A549 (cell line): ENCODE measurements around the gene EZH1. TPM values are rescaled to one million over a fixed set of nuclear protein-coding genes. Genes with fewer than 3 reads are reported as not detected.

Experiments used
- ATAC-seq, 2 experiments: fragments of 200-7000 bp in 1 of 2; fragments of >200 bp in 1 of 2; cut with Nextera tagmentation in 1 of 2; cut with Tn5 transposase in 1 of 2; 3 replicates each; pipeline versions ENCODE4 v1.8.0 to v1.9.1; 2018 to 2020; ENCODE audit warnings: mild to moderate bottlenecking in 1 of 2, moderate library complexity in 1 of 2
- CTCF ChIA-PET: fragments of 300-600 bp; sonication (Branson Sonifier 250); formaldehyde crosslinking; extraction: SDS; loops from one replicate; lab custom pipeline; 2021; ENCODE audit warnings: antibody characterized with exemption, inconsistent platforms; lab: Yijun Ruan, JAX
- POLR2A ChIA-PET: fragments of 350-600 bp; formaldehyde crosslinking; extraction: SDS; loops from one replicate; lab custom pipeline; 2021; ENCODE audit warnings: antibody characterized with exemption, inconsistent platforms; lab: Yijun Ruan, JAX
- DNase-seq, 2 experiments: peaks; one replicate each; pipeline versions ENCODE4 v3.0.0 to v3.0.0-alpha.2; 2011 to 2016; ENCODE audit warnings: low read depth in 1 of 2, low spot score in 1 of 2
- FAIRE-seq: peaks from 2 replicates; lab custom pipeline; 2011; peaks lifted over from hg19 to GRCh38; lab: Jason Lieb, UNC
- H3K27ac ChIP-seq, 2 experiments: fragments of >200 bp; sonication (Bioruptor Twin); formaldehyde crosslinking; 3 replicates each; pipeline ENCODE4 v1.5.1; 2016 to 2017
- H3K4me1 ChIP-seq: fragments of >200 bp; sonication (Bioruptor Twin); formaldehyde crosslinking; 3 replicates; pipeline ENCODE4 v1.6.1; 2016
- H3K4me2 ChIP-seq: fragments of >200 bp; sonication (Bioruptor Twin); formaldehyde crosslinking; 3 replicates; pipeline ENCODE4 v1.6.1; 2016
- H3K4me3 ChIP-seq: fragments of >200 bp; sonication (Bioruptor Twin); formaldehyde crosslinking; 3 replicates; pipeline ENCODE4 v1.5.1; 2016
- H3K9me3 ChIP-seq: fragments of >200 bp; sonication (Bioruptor Twin); formaldehyde crosslinking; 3 replicates; pipeline ENCODE4 v1.6.1; 2016
- ATOH8 ChIP-seq: fragments of 250-450 bp; sonication (Bioruptor Pico); IDR thresholded peaks from 2 replicates; pipeline ENCODE4 v1.5.0; 2020; ENCODE audit warnings: low read depth, mild to moderate bottlenecking, moderate library complexity
- BHLHE40 ChIP-seq: IDR thresholded peaks from 2 replicates; pipeline ENCODE4 v1.6.1; 2012; ENCODE audit warnings: low read depth, low read length, inconsistent platforms
- CBX2 ChIP-seq: fragments of 200-600 bp; sonication (generic); IDR thresholded peaks from 2 replicates; pipeline ENCODE4 v1.6.1; 2016; ENCODE audit warnings: low read depth, mild to moderate bottlenecking, borderline replicate concordance
- CBX8 ChIP-seq: fragments of 200-600 bp; sonication (generic); IDR thresholded peaks from 2 replicates; pipeline ENCODE4 v1.6.1; 2016
- CHD4 ChIP-seq: fragments of 200-600 bp; sonication (generic); IDR thresholded peaks from 2 replicates; pipeline ENCODE4 v1.6.1; 2016; ENCODE audit warnings: antibody characterized with exemption, mild to moderate bottlenecking, borderline replicate concordance
- E2F6 ChIP-seq: IDR thresholded peaks from 2 replicates; pipeline ENCODE4 v1.6.1; 2012; ENCODE audit warnings: low read depth, borderline replicate concordance
- EHMT2 ChIP-seq: fragments of 200-600 bp; sonication (generic); IDR thresholded peaks from 2 replicates; pipeline ENCODE4 v1.6.1; 2016; ENCODE audit warnings: antibody characterized with exemption, low read depth, mild to moderate bottlenecking, moderate library complexity
- ESRRA ChIP-seq: fragments of 150-350 bp; IDR thresholded peaks from 2 replicates; pipeline ENCODE4 v1.6.1; 2014; ENCODE audit warnings: mild to moderate bottlenecking, low read length, borderline replicate concordance
- HOXB13 ChIP-seq: fragments of 250-450 bp; sonication (Bioruptor Pico); IDR thresholded peaks from 2 replicates; pipeline ENCODE4 v1.5.0; 2020; ENCODE audit warnings: low read depth, mild to moderate bottlenecking, moderate library complexity
- HOXB5 ChIP-seq: fragments of 250-450 bp; sonication (Bioruptor Pico); IDR thresholded peaks from 2 replicates; pipeline ENCODE4 v1.5.0; 2020; ENCODE audit warnings: mild to moderate bottlenecking, moderate library complexity
- JUN ChIP-seq, 2 experiments: fragments of >200 bp; sonication (Bioruptor Twin); formaldehyde crosslinking; IDR thresholded peaks; 2 replicates in 1 of 2; 3 replicates in 1 of 2; pipeline ENCODE4 v1.6.1; 2016 to 2017
- JUNB ChIP-seq: fragments of >200 bp; sonication (Bioruptor Twin); formaldehyde crosslinking; IDR thresholded peaks from 2 replicates; pipeline ENCODE4 v1.6.1; 2016
- KDM5A ChIP-seq: fragments of 200-600 bp; sonication (generic); IDR thresholded peaks from 2 replicates; pipeline ENCODE4 v1.6.1; 2016; ENCODE audit warnings: antibody characterized with exemption, mild to moderate bottlenecking
- NFE2L2 ChIP-seq: fragments of 150-350 bp; conservative IDR thresholded peaks from 2 replicates; pipeline ENCODE4 v1.6.1; 2014; ENCODE audit warnings: low read length
- NPAS2 ChIP-seq: fragments of 250-450 bp; sonication (Bioruptor Pico); IDR thresholded peaks from 2 replicates; pipeline ENCODE4 v1.8.0; 2022; ENCODE audit warnings: mild to moderate bottlenecking, moderate library complexity, borderline replicate concordance
- NR3C1 ChIP-seq: fragments of >200 bp; sonication (Bioruptor Twin); formaldehyde crosslinking; IDR thresholded peaks from 3 replicates; pipeline ENCODE4 v1.6.1; 2017
- REST ChIP-seq: fragments of 200-600 bp; sonication (generic); IDR thresholded peaks from 2 replicates; pipeline ENCODE4 v1.6.1; 2016; ENCODE audit warnings: antibody characterized with exemption, mild to moderate bottlenecking, moderate library complexity
- TFCP2L1 ChIP-seq: fragments of 250-450 bp; sonication (Bioruptor Pico); IDR thresholded peaks from 2 replicates; pipeline ENCODE4 v1.5.0; 2021; ENCODE audit warnings: mild to moderate bottlenecking
- ZC3H11A ChIP-seq: fragments of 450-650 bp; IDR thresholded peaks from 2 replicates; pipeline ENCODE4 v1.6.1; 2014; ENCODE audit warnings: antibody characterized with exemption, mild to moderate bottlenecking
- ZNF302 ChIP-seq: fragments of 250-450 bp; sonication (Bioruptor Pico); IDR thresholded peaks from 2 replicates; pipeline ENCODE4 v1.9.0; 2021; ENCODE audit warnings: inconsistent platforms, mild to moderate bottlenecking, moderate library complexity
- WGBS: methylation state at CpG from one replicate; pipeline ENCODE4 v1.1.6; 2017; ENCODE audit errors: missing lambda C conversion rate; 5-methylcytosine and 5-hydroxymethylcytosine counted together
- polyA plus RNA-seq, 4 experiments: library from polyadenylated mRNA; depleted of rRNA in 3 of 4; stranded (reverse); fragments of >200 nt; fragmentation: RNase III in 1 of 4; extraction: RNeasy Plus Mini Kit Qiagen cat#74134 plus additional on column Dnase treatment in 1 of 4; gene quantifications; 2 replicates in 3 of 4; 3 replicates in 1 of 4; pipeline ENCODE4 v1.2.3, GENCODE V29; 2011 to 2017

Gene EZH1
- polyA plus RNA-seq, 2 of the 4 experiments (the other 2 are of a cell fraction), result 20.1 to 41.1 TPM

- Histone ChIP-seq H3K4me3 (no peak overlapping the region), H3K27ac (no peak overlapping the region), H3K4me1 (peaks cover 6% of the 10 kb centered on the region; the same call in 2 of the 3 replicates), H3K9me3 (no peaks in the 10 kb centered on the region), H3K4me2 (no peak overlapping the region)
- FAIRE-seq (no peak), ATAC-seq (no peak), DNase-seq (no peak)
- ChIA-PET CTCF (interaction anchor here (3.2 kb wide), 1 partner anchor 117 kb away, joined by 11 read pairs; the partner anchor contains the start of gene PSMC3IP), POLR2A (no interaction called here)
- TF ChIP-seq REST (no peak), BHLHE40 (no peak), ZNF302 (no peak), E2F6 (no peak), NPAS2 (no peak), JUNB (no peak), TFCP2L1 (CRISPR knock-in tag) (no peak), CBX8 (no peak), ZC3H11A (no peak), HOXB13 (CRISPR knock-in tag) (no peak), EHMT2 (no peak), NR3C1 (no peak)
- WGBS, result 80% methylated on average over 3 of the region's 3 CpGs
These were observed 50.3 kb downstream of the EZH1 start for GRCh38 chr17:42694524-42694923.

- 92% methylated on average over 11 of the region's 11 CpGs for WGBS
- Histone ChIP-seq H3K9me3 (no peaks in the 10 kb centered on the region), H3K4me3 (no peak overlapping the region), H3K4me1 (no peaks in the 10 kb centered on the region)
- CTCF ChIA-PET, result interaction anchor here (0.6 to 3.2 kb wide), 6 partner anchors 9 to 115 kb away, joined by 3 to 11 read pairs (median 4); partner anchors contain the start of gene PSMC3IP
- ATAC-seq, result no peak
- TF ChIP-seq CHD4, result no peak
- TF ChIP-seq KDM5A, result no peak
- TF ChIP-seq NFE2L2, result no peak
- no peak for TF ChIP-seq NR3C1
- no peak for TF ChIP-seq JUN (IDR thresholded peaks at IDR 0.05)
- TF ChIP-seq HOXB5, result no peak
- TF ChIP-seq ATOH8, result no peak
- TF ChIP-seq, all 56 proteins: peak for 0
- POLR2A ChIA-PET, result no interaction called here
- H3K27ac ChIP-seq, result no peak overlapping the region
- FAIRE-seq (no peak), DNase-seq (no peak)
- H3K4me2 ChIP-seq, result no peak overlapping the region
These were observed 52.4 kb downstream of the EZH1 start for GRCh38 chr17:42692489-42692888.

- ChIA-PET CTCF (interaction anchor here (0.8 to 2.8 kb wide), 5 partner anchors 10 to 112 kb away, joined by 3 to 12 read pairs (median 4); no protein-coding TSS in a partner anchor), POLR2A (no interaction called here)
- Histone ChIP-seq H3K4me1 (no peaks in the 10 kb centered on the region), H3K27ac (no peak overlapping the region), H3K4me2 (no peak overlapping the region), H3K4me3 (no peak overlapping the region), H3K9me3 (no peaks in the 10 kb centered on the region)
- TF ChIP-seq CHD4 (no peak), NR3C1 (no peak), ESRRA (no peak), CBX2 (no peak), JUN (IDR thresholded peaks at IDR 0.05) (no peak), NFE2L2 (no peak)
- no peak for DNase-seq
- FAIRE-seq, result no peak
- 92% methylated on average over 12 of the region's 12 CpGs for WGBS
- peak; percentile 14 to 23; a peak in 2 of 6 replicates for ATAC-seq
These were observed 53.8 kb downstream of the EZH1 start for GRCh38 chr17:42691021-42691545.
